DMS53 treated with DMSO at 0.1 percent for 48 hours (cell line): ENCODE data around the gene BTN2A1.
"Not testable (repeated sequence)": the region's sequence is repeated elsewhere in the genome, so short reads cannot be mapped to it uniquely, and the experiment has no call there.

ENCODE experiments used
- DNase-seq: peaks from one replicate; lab custom pipeline; 2025; ENCODE audit not compliant: unreplicated experiment; lab: John Stamatoyannopoulos, UW

Gene BTN2A1

GRCh38 chr6:26432627-26433201, 25.0 kb upstream of the BTN2A1 start:
- no peak for DNase-seq

- DNase-seq: not testable (repeated sequence)
Measured at GRCh38 chr6:26433680-26434079, 24.1 kb upstream of the BTN2A1 start.

- DNase-seq: no peak
Measured at GRCh38 chr6:26436018-26436417, 21.7 kb upstream of the BTN2A1 start.

GRCh38 chr6:26437550-26437949, 20.2 kb upstream of the BTN2A1 start:
- DNase-seq: no peak

- DNase-seq: no peak
Measured at GRCh38 chr6:26438000-26438399, 19.8 kb upstream of the BTN2A1 start.

- DNase-seq: no peak
Measured at GRCh38 chr6:26439151-26440125, 18.3 kb upstream of the BTN2A1 start.

GRCh38 chr6:26440977-26441358, 16.8 kb upstream of the BTN2A1 start:
- no peak for DNase-seq

GRCh38 chr6:26441977-26442376, 15.8 kb upstream of the BTN2A1 start:
- no peak for DNase-seq

- no peak for DNase-seq
Measured at GRCh38 chr6:26445934-26446667, 11.7 kb upstream of the BTN2A1 start.

GRCh38 chr6:26447257-26447656, 10.5 kb upstream of the BTN2A1 start:
- no peak for DNase-seq

- DNase-seq: no peak
Measured at GRCh38 chr6:26450240-26450639, 7.5 kb upstream of the BTN2A1 start.

- no peak for DNase-seq
Measured at GRCh38 chr6:26452631-26453235, 5.0 kb upstream of the BTN2A1 start.

- DNase-seq: no peak
Measured at GRCh38 chr6:26454631-26455030, 3.1 kb upstream of the BTN2A1 start.

- no peak for DNase-seq
Measured at GRCh38 chr6:26455357-26455970, 2.3 kb upstream of the BTN2A1 start.

GRCh38 chr6:26457264-26457805, 420 bp upstream of the BTN2A1 start:
- no peak for DNase-seq

GRCh38 chr6:26459023-26459810, 1.5 kb downstream of the BTN2A1 start:
- DNase-seq: no peak

- DNase-seq: not testable (repeated sequence)
Measured at GRCh38 chr6:26461353-26461752, 3.6 kb downstream of the BTN2A1 start.

- DNase-seq: no peak
Measured at GRCh38 chr6:26464014-26464413, 6.3 kb downstream of the BTN2A1 start.

GRCh38 chr6:26464416-26465131, 6.8 kb downstream of the BTN2A1 start:
- DNase-seq: no peak
